ENCODE results near the gene RASSF10.
"Not testable (repeated sequence)": the region's sequence is repeated elsewhere in the genome, so short reads cannot be mapped to it uniquely, and the experiment has no call there.

Gene RASSF10

DNA sequence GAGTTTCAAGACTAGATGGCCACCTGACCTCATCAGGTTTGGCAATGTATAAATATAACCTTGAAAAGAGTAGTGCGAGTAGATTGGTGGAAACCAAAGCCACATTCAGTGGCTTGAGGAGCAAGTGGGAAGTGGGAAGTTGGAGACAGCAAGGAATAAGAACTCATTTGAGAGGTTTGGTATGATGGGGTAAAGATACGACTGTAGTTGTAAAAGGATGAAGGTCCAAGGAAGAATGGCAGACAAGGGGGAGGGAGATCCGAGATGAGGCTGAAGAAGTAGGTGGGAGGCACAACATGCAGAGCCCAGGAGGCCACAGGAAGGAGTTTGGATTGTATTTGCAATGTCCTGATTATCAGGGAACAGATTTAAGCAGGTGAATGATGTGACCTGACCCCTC lies 20.8 kb downstream of the RASSF10 start:
- H3K4me1 Mint-ChIP-seq, result no peaks in the 10 kb centered on the region
- ATAC-seq (no peak), DNase-seq (no peak)
- H3K27ac Mint-ChIP-seq, result no peak overlapping the region
- no peak overlapping the region for H3K4me3 Mint-ChIP-seq
- peaks cover 4% of the 10 kb centered on the region for H3K27me3 Mint-ChIP-seq
- no peaks in the 10 kb centered on the region for H3K9me3 Mint-ChIP-seq

- DNase-seq, result no peak
- Mint-ChIP-seq H3K9me3 (no peaks in the 10 kb centered on the region), H3K27ac (no peak overlapping the region), H3K27me3 (peaks cover 14% of the 10 kb centered on the region), H3K4me1 (no peaks in the 10 kb centered on the region), H3K4me3 (no peak overlapping the region)
- no peak for ATAC-seq
Measured at GRCh38 chr11:13030857-13031256, 21.7 kb downstream of the RASSF10 start.

GRCh38 chr11:13031349-13031748 lies 22.2 kb downstream of the RASSF10 start:
- DNase-seq (no peak), ATAC-seq (no peak)
- no peaks in the 10 kb centered on the region for H3K9me3 Mint-ChIP-seq
- H3K27me3 Mint-ChIP-seq, result peaks cover 19% of the 10 kb centered on the region
- H3K4me1 Mint-ChIP-seq, result no peaks in the 10 kb centered on the region
- H3K4me3 Mint-ChIP-seq, result no peak overlapping the region
- H3K27ac Mint-ChIP-seq, result no peak overlapping the region

GRCh38 chr11:13033760-13034533 lies 24.8 kb downstream of the RASSF10 start:
- H3K4me1 Mint-ChIP-seq, result no peaks in the 10 kb centered on the region
- no peaks in the 10 kb centered on the region for H3K9me3 Mint-ChIP-seq
- peaks cover 21% of the 10 kb centered on the region for H3K27me3 Mint-ChIP-seq
- no peak overlapping the region for H3K4me3 Mint-ChIP-seq
- no peak overlapping the region for H3K27ac Mint-ChIP-seq
- ATAC-seq (no peak), DNase-seq (no peak)

DNA sequence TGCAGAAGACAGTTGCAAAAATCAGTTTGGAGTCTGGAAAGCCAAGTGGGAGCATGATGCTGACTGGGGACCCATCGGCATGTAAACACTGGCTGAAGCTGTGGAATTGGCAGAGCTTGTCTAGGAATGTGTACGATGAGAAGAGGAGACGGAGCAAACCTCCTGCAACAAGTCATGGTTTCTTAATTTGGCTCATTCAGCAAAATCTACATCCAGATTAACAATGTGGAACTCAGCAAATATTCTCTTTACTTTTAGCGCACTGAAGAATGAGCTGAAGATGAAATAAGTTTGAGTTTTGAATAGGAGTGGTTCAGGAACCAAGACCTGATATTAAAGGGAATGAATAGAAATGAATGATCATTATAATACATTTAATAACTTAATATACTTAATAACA lies 26.6 kb downstream of the RASSF10 start:
- H3K9me3 Mint-ChIP-seq, result no peaks in the 10 kb centered on the region
- DNase-seq (no peak), ATAC-seq (no peak)
- H3K4me1 Mint-ChIP-seq, result no peaks in the 10 kb centered on the region
- peaks cover 31% of the 10 kb centered on the region for H3K27me3 Mint-ChIP-seq
- no peak overlapping the region for H3K4me3 Mint-ChIP-seq
- no peak overlapping the region for H3K27ac Mint-ChIP-seq

DNA sequence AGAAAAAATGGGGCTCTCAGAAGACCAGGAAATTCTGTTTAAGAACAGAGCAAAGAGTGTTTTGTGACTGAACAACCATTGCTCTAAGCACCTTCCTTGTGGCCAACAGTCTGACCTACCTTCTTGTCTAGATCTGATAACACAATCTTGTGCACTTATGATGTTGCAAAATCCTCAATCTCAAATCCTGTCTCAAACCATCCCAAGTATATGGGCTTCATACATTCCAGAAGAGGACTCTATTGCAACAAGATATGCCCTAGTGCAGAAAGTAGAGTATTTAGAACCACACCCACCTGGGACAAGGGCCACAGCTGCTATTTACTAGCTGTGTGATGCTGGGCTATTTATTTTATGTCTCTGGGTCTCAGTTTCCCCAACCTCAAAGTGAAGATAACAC lies 27.1 kb downstream of the RASSF10 start:
- ATAC-seq (no peak), DNase-seq (no peak)
- H3K27me3 Mint-ChIP-seq, result peaks cover 31% of the 10 kb centered on the region
- H3K4me1 Mint-ChIP-seq, result no peaks in the 10 kb centered on the region
- no peak overlapping the region for H3K4me3 Mint-ChIP-seq
- H3K27ac Mint-ChIP-seq, result no peak overlapping the region
- H3K9me3 Mint-ChIP-seq, result no peaks in the 10 kb centered on the region

GRCh38 chr11:13038366-13038765 lies 29.2 kb downstream of the RASSF10 start:
- Mint-ChIP-seq H3K4me1 (no peaks in the 10 kb centered on the region), H3K27me3 (peaks cover 31% of the 10 kb centered on the region), H3K27ac (no peak overlapping the region), H3K9me3 (no peaks in the 10 kb centered on the region), H3K4me3 (no peak overlapping the region)
- DNase-seq (no peak), ATAC-seq (no peak)

- H3K4me3 Mint-ChIP-seq, result no peak overlapping the region
- no peak overlapping the region for H3K27ac Mint-ChIP-seq
- no peaks in the 10 kb centered on the region for H3K9me3 Mint-ChIP-seq
- H3K4me1 Mint-ChIP-seq, result no peaks in the 10 kb centered on the region
- DNase-seq, result no peak
- H3K27me3 Mint-ChIP-seq, result peaks cover 31% of the 10 kb centered on the region
- ATAC-seq, result no peak
Measured at GRCh38 chr11:13039126-13039525, 30.0 kb downstream of the RASSF10 start.

GRCh38 chr11:13040969-13041561 lies 31.9 kb downstream of the RASSF10 start:
- Mint-ChIP-seq H3K4me1 (no peaks in the 10 kb centered on the region), H3K4me3 (no peak overlapping the region), H3K27ac (no peak overlapping the region), H3K9me3 (no peaks in the 10 kb centered on the region), H3K27me3 (peaks cover 15% of the 10 kb centered on the region)
- ATAC-seq (no peak), DNase-seq (no peak)

GRCh38 chr11:13042873-13043342 lies 33.8 kb downstream of the RASSF10 start:
- Mint-ChIP-seq H3K27me3 (peaks cover 11% of the 10 kb centered on the region), H3K4me3 (no peak overlapping the region), H3K27ac (no peak overlapping the region), H3K9me3 (no peaks in the 10 kb centered on the region), H3K4me1 (no peaks in the 10 kb centered on the region)
- no peak for ATAC-seq
- no peak for DNase-seq

DNA sequence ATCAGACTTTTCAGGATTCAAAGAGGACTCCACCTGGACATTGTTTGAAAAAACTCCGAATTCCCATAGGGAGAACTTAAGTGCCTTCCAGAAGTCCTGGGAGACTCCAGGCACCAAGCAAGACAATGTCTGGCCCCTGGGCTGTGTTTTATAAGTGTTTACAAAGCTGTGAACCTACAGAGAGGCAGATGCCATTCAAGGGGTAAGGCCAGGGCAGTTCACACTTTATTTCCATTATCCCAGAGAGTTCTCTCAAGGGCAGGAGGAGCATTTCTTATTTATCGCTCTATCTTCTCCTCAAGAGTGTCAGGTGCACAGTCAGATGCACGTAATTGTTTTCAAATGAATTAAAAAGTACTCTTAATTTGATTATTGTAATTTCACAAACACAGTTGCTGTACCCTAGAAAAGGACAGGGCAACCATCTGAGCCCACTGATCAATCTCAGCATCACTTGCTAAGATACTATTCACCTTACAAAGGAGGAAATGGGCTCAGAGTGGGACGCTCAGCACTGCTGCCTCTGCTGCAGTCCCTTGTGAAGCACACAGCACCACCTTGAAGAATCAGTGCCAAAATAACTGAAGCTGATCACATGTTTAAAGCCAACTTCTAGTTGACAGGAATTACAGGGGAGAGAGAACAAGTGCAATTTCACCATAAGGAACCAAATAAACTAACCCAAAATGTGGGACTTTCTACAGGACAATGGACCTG lies 35.0 kb downstream of the RASSF10 start:
- Mint-ChIP-seq H3K27me3 (peaks cover 8% of the 10 kb centered on the region), H3K4me3 (no peak overlapping the region), H3K4me1 (no peaks in the 10 kb centered on the region), H3K27ac (no peak overlapping the region), H3K9me3 (no peaks in the 10 kb centered on the region)
- no peak for DNase-seq
- no peak for ATAC-seq

DNA sequence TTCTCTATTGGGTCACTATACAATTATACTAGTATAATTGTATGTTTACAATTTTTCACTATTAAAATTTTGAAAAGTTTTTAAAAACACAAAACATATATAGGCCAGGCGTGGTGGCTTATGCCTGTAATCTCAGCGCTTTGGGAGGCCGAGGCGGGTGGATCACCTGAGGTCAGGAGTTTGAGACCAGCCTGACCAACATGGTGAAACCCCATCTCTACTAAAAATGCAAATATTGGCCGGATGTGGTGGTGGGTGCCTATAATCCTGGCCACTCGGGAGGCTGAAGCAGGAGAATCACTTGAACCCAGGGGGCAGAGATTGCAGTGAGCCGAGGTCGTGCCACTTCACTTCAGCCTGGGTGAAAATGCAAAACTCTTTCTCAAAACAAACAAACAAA lies 36.0 kb downstream of the RASSF10 start:
- H3K4me3 Mint-ChIP-seq, H3K27ac Mint-ChIP-seq, DNase-seq, H3K4me1 Mint-ChIP-seq, H3K27me3 Mint-ChIP-seq, ATAC-seq, H3K9me3 Mint-ChIP-seq: not testable (repeated sequence)

GRCh38 chr11:13045734-13046133 lies 36.6 kb downstream of the RASSF10 start:
- no peaks in the 10 kb centered on the region for H3K9me3 Mint-ChIP-seq
- H3K4me1 Mint-ChIP-seq, result no peaks in the 10 kb centered on the region
- no peak overlapping the region for H3K4me3 Mint-ChIP-seq
- H3K27ac Mint-ChIP-seq, result no peak overlapping the region
- no peak for ATAC-seq
- no peaks in the 10 kb centered on the region for H3K27me3 Mint-ChIP-seq
- DNase-seq, result no peak

- Mint-ChIP-seq H3K9me3 (no peaks in the 10 kb centered on the region), H3K4me1 (no peaks in the 10 kb centered on the region), H3K27ac (no peak overlapping the region), H3K4me3 (no peak overlapping the region), H3K27me3 (no peaks in the 10 kb centered on the region)
- ATAC-seq (no peak), DNase-seq (no peak)
Measured at GRCh38 chr11:13046637-13047570, 37.8 kb downstream of the RASSF10 start.

- Mint-ChIP-seq H3K4me1 (no peaks in the 10 kb centered on the region), H3K27ac (no peak overlapping the region), H3K27me3 (peaks cover 9% of the 10 kb centered on the region), H3K4me3 (no peak overlapping the region), H3K9me3 (no peaks in the 10 kb centered on the region)
- no peak for DNase-seq
- ATAC-seq, result no peak
Measured at GRCh38 chr11:13047884-13048283, 38.8 kb downstream of the RASSF10 start.

All from stimulated activated naive CD8-positive, alpha-beta T cell treated with anti-CD3 and anti-CD28 coated beads, Interleukin-15, amount 100 ng/mL, for 72 hours (primary cell).